IMR-90 (cell line): ENCODE data around the gene AOPEP.

ENCODE experiments used
- BHLHE40 ChIP-seq: fragments of 150-350 bp; IDR thresholded peaks from 2 replicates; pipeline ENCODE4 v1.6.1; 2016; ENCODE audit warnings: mild to moderate bottlenecking, low read depth, low read length
- CEBPB ChIP-seq: IDR thresholded peaks from 2 replicates; pipeline ENCODE4 v1.6.1; 2012; ENCODE audit warnings: low read depth, low read length, improper control_type of control experiment
- MAFK ChIP-seq: IDR thresholded peaks from 2 replicates; pipeline ENCODE4 v1.6.1; 2012; ENCODE audit warnings: low read depth, low read length, improper control_type of control experiment
- MAZ ChIP-seq: IDR thresholded peaks from 2 replicates; pipeline ENCODE4 v1.6.1; 2012; ENCODE audit warnings: low read depth, mild to moderate bottlenecking, low read length, improper control_type of control experiment, moderate library complexity, borderline replicate concordance
- MXI1 ChIP-seq: IDR thresholded peaks from 2 replicates; pipeline ENCODE4 v1.6.1; 2012; ENCODE audit warnings: low read depth, mild to moderate bottlenecking, low read length, moderate library complexity, borderline replicate concordance
- NFE2L2 ChIP-seq: fragments of 150-350 bp; IDR thresholded peaks from 2 replicates; pipeline ENCODE4 v1.6.1; 2016; ENCODE audit warnings: low read depth, mild to moderate bottlenecking, low read length
- POLR2A ChIP-seq: IDR thresholded peaks from 2 replicates; pipeline ENCODE4 v1.6.1; 2012; ENCODE audit warnings: mild to moderate bottlenecking, low read depth, low read length
- RAD21 ChIP-seq: IDR thresholded peaks from 2 replicates; pipeline ENCODE4 v1.6.1; 2012; ENCODE audit warnings: low read length, improper control_type of control experiment
- RFX5 ChIP-seq: IDR thresholded peaks from 2 replicates; pipeline ENCODE4 v1.8.0; 2012; ENCODE audit warnings: low read depth, mild to moderate bottlenecking, low read length, moderate library complexity
- SMC3 ChIP-seq: fragments of 150-350 bp; IDR thresholded peaks from 2 replicates; pipeline ENCODE4 v1.6.1; 2016; ENCODE audit warnings: low read depth, mild to moderate bottlenecking, antibody characterized with exemption, low read length, moderate library complexity
- TF ChIP-seq, protein P1 (sequence below): conservative IDR thresholded peaks from 2 replicates; pipeline ENCODE4 v1.5.1; 2012; ENCODE audit warnings: mild to moderate bottlenecking, low read depth, low read length, improper control_type of control experiment
- TF ChIP-seq, protein P2 (sequence below): fragments of 150-350 bp; IDR thresholded peaks from 2 replicates; pipeline ENCODE4 v1.6.1; 2017; ENCODE audit warnings: mild to moderate bottlenecking, antibody characterized with exemption, low read length, low read depth

DNA sequence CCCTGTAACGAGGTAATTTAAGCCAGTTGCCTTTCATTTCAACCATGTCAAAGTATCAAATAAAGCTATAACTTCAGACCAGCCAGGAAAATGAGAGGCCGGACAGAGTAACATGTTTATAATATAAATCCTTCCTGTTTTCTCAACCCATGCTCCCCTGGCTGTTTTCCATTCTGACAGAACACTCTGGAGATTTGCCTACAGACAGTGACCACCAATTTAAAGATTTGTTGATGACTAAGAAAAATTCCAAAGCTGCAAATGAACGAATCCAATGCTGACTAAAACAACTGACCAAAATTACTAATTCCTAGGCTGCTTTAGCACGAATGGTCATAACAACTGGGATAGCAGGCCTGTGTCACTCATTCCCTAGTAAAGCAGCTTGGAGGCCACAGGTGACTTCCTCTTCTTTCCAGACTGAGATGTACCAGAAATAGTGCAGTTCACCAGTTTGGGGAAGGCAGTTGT, 141.4 kb downstream of the AOPEP start:
- TF ChIP-seq, protein P1, sequence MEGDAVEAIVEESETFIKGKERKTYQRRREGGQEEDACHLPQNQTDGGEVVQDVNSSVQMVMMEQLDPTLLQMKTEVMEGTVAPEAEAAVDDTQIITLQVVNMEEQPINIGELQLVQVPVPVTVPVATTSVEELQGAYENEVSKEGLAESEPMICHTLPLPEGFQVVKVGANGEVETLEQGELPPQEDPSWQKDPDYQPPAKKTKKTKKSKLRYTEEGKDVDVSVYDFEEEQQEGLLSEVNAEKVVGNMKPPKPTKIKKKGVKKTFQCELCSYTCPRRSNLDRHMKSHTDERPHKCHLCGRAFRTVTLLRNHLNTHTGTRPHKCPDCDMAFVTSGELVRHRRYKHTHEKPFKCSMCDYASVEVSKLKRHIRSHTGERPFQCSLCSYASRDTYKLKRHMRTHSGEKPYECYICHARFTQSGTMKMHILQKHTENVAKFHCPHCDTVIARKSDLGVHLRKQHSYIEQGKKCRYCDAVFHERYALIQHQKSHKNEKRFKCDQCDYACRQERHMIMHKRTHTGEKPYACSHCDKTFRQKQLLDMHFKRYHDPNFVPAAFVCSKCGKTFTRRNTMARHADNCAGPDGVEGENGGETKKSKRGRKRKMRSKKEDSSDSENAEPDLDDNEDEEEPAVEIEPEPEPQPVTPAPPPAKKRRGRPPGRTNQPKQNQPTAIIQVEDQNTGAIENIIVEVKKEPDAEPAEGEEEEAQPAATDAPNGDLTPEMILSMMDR = no peak
- TF ChIP-seq MAFK (peak; percentile 67), BHLHE40 (peak; percentile 61), CEBPB (peak; percentile 19; the same call in 1 of the 2 replicates), POLR2A (peak; percentile 36; the same call in 1 of the 2 replicates), NFE2L2 (peak; percentile 25; the same call in 1 of the 2 replicates), MXI1 (peak; percentile 65; the same call in 1 of the 2 replicates), SMC3 (peak; percentile 29), RFX5 (no peak), MAZ (no peak), RAD21 (no peak; the same call in 1 of the 2 replicates)
- TF ChIP-seq, protein P2, sequence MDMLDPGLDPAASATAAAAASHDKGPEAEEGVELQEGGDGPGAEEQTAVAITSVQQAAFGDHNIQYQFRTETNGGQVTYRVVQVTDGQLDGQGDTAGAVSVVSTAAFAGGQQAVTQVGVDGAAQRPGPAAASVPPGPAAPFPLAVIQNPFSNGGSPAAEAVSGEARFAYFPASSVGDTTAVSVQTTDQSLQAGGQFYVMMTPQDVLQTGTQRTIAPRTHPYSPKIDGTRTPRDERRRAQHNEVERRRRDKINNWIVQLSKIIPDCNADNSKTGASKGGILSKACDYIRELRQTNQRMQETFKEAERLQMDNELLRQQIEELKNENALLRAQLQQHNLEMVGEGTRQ = no peak
